NCI-H460 (cell line): ENCODE data around the gene SPATS1. TPM values are rescaled to one million over a fixed set of nuclear protein-coding genes. Genes with fewer than 3 reads are reported as not detected.

ENCODE experiments used
- DNase-seq: peaks from one replicate; pipeline ENCODE4 v3.0.0-alpha.2; 2016; ENCODE audit warnings: low read depth; ENCODE audit errors: extremely low read depth
- total RNA-seq: library from RNA; depleted of rRNA; stranded (reverse); fragments of >200 nt; shearing (Covaris generic); gene quantifications from 2 replicates; pipeline ENCODE4 v1.2.3, GENCODE V29; 2014; rRNA removed

SPATS1 gene
- total RNA-seq, 1 experiment from 2014 or later: not detected

DNA sequence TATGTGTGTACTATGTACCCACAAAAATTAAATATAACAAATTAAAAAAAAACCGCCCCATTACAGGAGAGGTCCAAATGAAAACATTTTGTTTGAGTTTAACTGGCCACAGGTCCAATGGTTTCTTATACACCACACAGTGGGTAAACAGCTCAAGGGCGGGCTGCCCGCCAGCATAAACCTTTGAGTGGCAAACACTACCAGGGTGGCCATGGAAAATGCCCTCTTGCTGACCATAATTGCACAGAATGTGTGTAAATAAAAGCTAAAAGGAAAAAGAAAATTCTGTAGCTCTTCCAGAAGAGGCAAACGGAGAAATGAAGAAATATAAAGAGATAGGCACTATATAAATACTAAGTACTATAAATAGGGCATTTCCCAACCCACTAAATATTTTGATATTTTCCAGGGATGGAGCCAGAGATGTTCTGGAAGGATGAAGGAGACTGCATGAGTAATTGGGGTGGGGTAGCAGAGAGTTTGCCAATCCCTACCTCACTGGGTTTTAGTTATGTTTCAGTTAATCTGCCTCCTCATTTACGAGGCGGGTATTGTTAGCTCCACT, 44.0 kb downstream of the SPATS1 start:
- no peak for DNase-seq

DNA sequence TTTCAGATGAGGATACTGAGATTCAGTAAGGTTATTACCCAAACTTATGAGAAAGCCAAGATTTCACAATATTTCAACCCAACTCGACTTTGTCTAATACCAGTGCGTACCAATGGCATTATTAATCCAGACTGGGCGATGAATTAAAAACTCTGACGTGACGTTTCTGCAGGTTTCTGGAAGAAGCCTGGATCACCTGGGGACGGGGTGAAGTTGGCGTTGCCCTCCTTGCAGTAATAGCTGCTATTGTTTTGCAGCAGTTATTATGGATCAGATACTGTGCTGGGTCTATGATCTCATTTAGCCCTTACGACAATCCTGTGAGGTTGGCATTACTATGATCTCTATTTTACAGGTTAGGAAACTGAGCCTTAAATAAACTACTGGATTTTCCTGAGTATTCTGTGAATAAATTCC, 44.5 kb downstream of the SPATS1 start:
- DNase-seq: no peak

DNA sequence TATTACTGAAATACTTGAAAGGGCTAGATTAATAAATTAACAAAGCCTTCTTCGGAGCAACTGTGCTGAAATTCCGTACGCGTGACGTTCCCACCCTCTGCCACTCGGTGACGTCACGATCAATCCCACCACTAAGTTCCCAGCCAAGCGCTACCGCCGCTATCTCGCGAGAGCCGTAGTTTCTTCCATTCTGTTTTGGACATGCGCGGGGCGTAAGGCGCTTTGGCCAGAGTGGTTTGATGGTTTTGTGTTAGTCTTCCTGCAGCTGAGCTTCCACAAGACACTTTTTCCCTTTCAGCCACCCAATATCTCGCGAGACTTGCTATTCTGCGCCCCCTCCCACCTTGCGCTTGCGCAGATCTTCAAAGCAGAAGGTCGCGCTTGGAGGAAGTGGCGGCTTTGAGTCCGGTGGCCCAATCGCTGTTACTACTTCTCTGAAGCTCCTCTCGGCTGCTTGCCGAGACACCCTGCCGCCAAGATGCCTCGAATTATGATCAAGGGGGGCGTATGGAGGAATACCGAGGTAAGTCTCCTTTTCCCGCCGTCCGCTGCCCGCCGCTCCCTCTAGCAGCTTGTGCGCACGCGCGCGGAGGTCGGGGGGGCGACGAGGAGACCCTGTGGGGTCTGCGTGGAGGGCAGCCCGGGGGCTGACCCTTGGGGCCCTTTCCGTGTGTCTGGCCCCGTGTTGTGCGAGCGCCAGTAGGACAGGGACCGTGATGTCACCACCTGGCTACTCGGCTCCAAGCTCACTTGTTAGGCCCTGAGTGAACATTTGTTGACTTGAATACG, 45.1 kb downstream of the SPATS1 start, which contains the start of gene CDC5L:
Gene CDC5L (plus strand): TSS at position 361 of the 789 bp plus-strand sequence. CDS start 118 bp downstream, at position 479.
- DNase-seq: peak; percentile 96

DNA sequence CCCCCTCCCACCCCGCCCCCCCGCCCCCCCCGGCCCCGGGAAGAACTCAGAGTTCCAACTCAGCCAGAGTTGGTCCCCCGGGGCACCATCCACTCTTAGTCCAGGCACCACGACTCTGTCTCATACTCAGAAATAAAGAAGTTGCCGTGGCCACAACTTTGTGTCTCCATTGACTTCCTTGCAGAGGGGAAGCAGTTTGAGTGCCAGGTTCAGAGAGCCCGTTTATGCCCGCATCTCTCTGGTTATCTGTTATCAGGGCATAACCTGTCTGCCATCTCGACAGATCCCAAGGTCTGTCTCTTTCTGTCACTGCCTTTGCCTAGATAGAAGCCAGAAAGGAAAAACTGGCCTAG, 45.7 kb downstream of the SPATS1 start:
- DNase-seq: no peak

DNA sequence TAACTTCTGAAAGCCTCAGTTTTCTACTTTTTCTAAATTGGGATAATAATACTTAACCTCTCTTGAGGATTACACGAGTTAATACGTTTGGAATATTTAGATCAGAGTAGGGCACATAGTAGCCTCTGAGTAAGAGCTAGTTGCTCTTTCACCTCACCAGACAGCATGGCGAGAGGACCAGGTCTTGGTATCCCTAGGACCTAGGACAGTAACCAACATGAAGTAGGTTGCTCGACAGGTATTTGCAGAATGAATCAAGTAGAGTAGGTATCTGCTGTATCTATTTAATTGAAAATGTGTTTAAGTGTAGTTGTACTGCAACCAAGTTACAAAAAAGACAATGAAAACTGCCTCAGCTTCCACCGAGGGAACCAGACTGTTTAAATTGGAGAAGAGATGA, 46.4 kb downstream of the SPATS1 start:
- no peak for DNase-seq

DNA sequence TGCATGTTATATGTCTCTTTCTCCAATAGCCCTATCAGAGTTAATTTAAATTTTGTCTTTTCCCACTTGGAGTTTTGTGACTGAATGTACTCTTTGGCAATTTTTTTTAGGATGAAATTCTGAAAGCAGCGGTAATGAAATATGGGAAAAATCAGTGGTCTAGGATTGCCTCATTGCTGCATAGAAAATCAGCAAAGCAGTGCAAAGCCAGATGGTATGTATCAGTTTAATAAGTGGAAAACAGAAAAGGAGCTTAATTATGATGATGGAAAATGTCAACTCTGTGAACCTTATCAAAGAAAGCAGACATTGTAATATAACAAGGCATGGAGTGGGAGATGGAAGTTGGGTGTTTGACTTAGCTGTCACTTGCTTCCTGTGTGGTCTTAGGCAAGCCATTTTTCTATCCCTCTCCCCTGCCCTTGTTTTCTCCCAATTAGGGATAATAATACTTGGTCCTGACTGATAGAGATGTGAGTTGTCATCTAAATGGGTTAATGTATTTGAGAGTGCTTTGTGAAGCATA, 47.8 kb downstream of the SPATS1 start:
- no peak for DNase-seq

Other genes with a start within 250 kb of the SPATS1 start
- 41.4 and 43.9 TPM in 2 replicates for gene MRPL14, start 215.2 kb upstream of the SPATS1 start, total RNA-seq
- gene TMEM63B, start 215.1 kb upstream of the SPATS1 start, total RNA-seq: 17.7 and 17.8 TPM in 2 replicates
- gene CAPN11, start 183.8 kb upstream of the SPATS1 start, total RNA-seq: not detected in 2 replicates
- gene MYMX, start 125.7 kb upstream of the SPATS1 start, total RNA-seq: not detected in 2 replicates
- 13.4 and 16.2 TPM in 2 replicates for gene SLC29A1, start 119.1 kb upstream of the SPATS1 start, total RNA-seq
- 828 and 915 TPM in 2 replicates for gene HSP90AB1, start 95.5 kb upstream of the SPATS1 start, total RNA-seq
- 60.6 and 67.5 TPM in 2 replicates for gene SLC35B2, start 85.1 kb upstream of the SPATS1 start, total RNA-seq
- gene NFKBIE, start 77.1 kb upstream of the SPATS1 start, total RNA-seq: 2.4 and 4.4 TPM in 2 replicates
- gene TMEM151B, start 72.2 kb upstream of the SPATS1 start, total RNA-seq: not detected in 2 replicates
- 7.8 and 8.5 TPM in 2 replicates for gene AARS2, start 29.3 kb upstream of the SPATS1 start, total RNA-seq
- 13.9 and 16.3 TPM in 2 replicates for gene CDC5L, start 45.1 kb downstream of the SPATS1 start, total RNA-seq